Measurements from ENCODE around the gene TAB2.

DNA sequence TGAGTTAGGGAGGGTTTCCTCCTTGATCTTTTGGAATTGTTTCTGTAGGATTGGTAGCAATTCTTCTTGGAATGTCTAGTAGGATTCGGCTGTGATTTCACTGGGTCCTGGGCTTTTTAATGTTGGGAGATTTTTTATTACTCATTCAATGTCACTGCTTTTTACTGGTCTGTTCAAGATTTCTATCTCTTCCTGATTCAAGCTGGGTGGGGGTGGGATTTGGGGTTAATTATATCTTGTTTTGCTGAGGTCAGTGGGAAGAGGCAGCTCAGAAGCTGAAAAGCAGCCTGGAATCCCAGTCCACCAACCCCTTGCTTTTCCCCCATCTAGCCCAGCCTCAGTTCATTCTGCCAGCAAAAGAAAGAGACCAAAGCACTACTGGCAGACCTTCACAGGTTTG, 122.1 kb downstream of the TAB2 start:
- TF ChIP-seq, protein P1, sequence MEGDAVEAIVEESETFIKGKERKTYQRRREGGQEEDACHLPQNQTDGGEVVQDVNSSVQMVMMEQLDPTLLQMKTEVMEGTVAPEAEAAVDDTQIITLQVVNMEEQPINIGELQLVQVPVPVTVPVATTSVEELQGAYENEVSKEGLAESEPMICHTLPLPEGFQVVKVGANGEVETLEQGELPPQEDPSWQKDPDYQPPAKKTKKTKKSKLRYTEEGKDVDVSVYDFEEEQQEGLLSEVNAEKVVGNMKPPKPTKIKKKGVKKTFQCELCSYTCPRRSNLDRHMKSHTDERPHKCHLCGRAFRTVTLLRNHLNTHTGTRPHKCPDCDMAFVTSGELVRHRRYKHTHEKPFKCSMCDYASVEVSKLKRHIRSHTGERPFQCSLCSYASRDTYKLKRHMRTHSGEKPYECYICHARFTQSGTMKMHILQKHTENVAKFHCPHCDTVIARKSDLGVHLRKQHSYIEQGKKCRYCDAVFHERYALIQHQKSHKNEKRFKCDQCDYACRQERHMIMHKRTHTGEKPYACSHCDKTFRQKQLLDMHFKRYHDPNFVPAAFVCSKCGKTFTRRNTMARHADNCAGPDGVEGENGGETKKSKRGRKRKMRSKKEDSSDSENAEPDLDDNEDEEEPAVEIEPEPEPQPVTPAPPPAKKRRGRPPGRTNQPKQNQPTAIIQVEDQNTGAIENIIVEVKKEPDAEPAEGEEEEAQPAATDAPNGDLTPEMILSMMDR (IDR thresholded peaks at IDR 0.05; ENCODE audit: low read depth, low read length, poor library complexity, severe bottlenecking) = no peak
- TF ChIP-seq EZH2phosphoT487 (IDR thresholded peaks at IDR 0.05; ENCODE audit: borderline replicate concordance, low read length) = no peak

Data from DOHH2 (cell line).